GM12873 (cell line): ENCODE results near the gene MIEF2.

Source experiments
- CTCF ChIP-seq: IDR thresholded peaks from 2 replicates; pipeline ENCODE4 v1.5.1; 2012; ENCODE audit warnings: low read depth, mild to moderate bottlenecking, moderate library complexity, low read length, control low read depth; ENCODE audit not compliant: insufficient read depth; ENCODE audit errors: missing control alignments

MIEF2 gene

GRCh38 chr17:18314731-18315561 lies 54.5 kb downstream of the MIEF2 start, which contains the start of the genes SMCR8 and TOP3A:
TSS of gene SMCR8 (plus strand) at chr17:18315293. CDS start at chr17:18315790, 497 bp downstream.
TSS of gene TOP3A (minus strand) at chr17:18314994. CDS start at chr17:18314778, 216 bp downstream.
- TF ChIP-seq CTCF = no peak

- no peak for TF ChIP-seq CTCF
Observed at GRCh38 chr17:18315562-18315922, 55.1 kb downstream of the MIEF2 start.

- TF ChIP-seq CTCF = no peak
Observed at GRCh38 chr17:18315961-18316360, 55.5 kb downstream of the MIEF2 start.
